GM04503 (cell line): ENCODE measurements around the gene TP53I3.
"Not testable (repeated sequence)": the region's sequence is repeated elsewhere in the genome, so short reads cannot be mapped to it uniquely, and the experiment has no call there.

Experiments
- DNase-seq: peaks from one replicate; pipeline ENCODE4 v3.0.0-alpha.2; 2012; ENCODE audit warnings: low read depth

TP53I3 gene

DNA sequence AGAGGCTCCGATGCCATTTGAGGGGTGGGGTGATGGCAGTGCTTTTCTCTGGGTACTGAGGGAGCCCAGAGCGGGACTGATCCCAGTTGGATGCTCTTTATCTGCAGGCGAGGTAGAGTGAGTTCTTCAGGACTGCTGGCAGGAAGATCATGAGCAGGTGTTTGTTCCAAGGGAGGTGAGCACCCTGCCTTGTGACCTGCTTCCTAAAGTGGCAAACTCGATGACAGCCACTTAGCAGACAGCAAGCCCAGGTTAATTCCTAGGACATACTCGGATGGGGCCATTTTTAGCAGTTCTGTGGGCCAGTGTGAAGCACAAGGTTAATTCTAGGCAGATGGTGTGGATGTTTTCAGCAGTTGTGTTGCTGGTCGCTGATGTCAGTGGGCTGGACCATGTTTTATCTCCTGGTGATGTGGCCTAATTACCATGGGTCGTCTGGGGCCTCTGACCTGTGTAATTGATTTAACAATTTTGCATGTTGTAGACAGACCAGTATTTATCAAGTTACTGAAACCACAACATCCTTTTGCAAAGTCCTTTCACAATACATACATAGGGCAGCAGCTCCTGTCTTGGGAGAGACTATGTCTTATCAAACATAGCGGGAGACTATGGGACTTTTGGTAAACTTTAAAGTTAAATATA lies 30.1 kb downstream of the TP53I3 start:
- DNase-seq, result no peak

DNA sequence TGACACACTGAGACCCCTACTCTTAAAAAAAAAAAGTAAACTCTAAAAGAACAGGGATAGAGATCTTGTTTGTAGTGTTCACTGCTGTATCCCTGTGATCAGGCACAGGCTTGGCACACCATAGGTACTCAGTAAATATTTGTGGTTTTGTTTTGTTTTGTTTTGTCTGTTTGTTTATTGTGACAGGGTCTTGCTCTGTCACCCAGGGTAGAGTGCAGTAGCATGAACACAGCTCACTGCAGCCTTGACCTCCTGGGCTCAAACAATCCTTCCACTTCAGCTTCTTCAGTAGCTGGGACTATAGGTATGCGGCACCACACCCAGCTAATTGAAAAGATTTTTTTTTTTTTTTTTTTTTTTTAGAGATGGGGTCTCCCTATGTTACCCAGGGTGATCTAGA lies 31.7 kb downstream of the TP53I3 start:
- DNase-seq, result no peak

DNA sequence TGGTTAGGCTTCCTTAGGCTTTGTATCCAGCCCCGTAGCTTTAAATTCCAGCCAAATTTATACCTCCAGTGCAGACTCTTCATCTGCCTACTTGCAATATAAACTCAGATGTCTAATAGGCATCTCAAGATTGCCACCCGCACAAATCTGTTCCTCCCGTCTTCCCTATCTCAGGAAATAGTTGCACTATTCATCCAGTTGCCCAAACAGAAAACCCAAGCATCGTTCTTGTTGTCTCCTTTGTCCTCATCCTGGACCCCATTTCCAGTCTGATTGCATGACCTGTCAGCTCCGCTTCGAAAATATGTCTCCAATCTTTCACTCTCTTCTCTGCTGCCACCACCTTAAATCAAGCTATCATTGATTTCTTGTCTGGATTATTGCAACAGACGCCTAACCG lies 32.8 kb downstream of the TP53I3 start:
- no peak for DNase-seq

DNA sequence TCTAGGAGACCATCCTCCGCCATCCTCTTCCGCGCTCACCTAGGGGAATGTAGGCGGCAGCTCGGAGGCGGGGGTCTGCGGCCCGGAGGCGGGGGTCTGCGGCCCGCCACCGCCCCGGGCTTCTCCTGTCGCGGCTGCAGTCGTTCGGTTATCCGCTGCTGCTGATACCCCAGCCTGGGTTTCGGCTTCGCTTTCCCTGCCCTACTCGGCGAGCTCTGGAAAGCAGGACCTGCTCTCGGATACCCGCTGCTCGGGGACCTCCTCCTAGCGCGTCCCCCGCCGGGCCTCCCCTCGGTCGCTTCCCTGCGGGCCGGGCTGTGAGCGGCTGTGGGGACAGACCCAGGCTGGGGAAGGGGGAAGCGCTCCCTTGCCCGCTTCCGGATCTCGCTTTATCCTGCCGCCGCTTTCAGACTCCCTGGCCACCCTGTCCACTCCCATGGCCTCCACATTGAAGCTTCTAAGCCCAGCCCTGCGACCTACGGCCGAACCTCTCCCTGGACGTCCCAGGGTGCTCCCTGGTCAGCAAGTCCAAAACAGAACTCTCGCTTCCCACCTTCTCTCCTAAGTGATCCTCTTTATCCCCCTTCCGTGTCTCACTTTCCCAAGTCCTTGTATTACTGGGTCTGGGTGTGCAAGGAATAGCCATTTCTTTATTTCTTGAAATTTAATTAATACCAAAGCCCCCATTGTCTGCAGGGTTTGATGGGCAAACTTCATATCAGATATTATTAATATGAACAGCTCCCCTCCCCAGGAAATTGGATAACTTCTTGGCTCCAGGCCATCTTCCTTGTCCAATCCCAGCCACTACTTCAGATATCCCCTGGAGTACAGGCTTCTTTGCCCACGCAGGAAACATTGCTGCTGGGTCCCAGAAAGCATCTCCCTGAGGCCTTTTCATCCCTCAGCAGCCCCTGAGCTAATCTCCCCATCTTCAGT lies 34.3 kb downstream of the TP53I3 start:
- DNase-seq, result no peak

DNA sequence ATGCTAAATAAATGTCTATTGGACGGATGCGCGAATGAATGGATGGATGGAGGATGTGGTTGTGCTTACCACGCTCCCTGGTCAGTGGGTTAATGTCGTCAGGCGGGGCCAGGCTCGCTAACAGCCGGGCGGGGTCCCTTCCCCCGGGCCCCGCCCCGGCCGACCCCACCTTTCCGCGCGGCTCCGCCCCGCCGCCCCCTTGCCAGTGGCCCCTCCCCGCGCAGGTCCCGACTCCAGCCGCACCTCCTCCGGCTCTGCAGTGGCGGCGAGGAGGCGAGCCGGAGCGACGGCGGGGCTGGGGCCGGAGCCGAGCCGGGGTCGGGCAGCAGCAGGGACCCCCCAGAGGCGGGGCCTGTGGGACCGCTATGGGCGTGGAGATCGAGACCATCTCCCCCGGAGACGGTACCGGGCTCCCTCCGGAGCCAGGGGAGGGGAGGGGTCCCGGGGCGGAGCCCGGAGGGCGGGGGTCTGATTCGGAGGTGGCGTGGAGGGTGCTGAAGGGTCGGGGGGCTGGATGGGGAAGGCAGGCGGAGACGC lies 35.1 kb downstream of the TP53I3 start, which contains the start of gene FKBP1B:
Gene FKBP1B, plus strand, starts transcription at position 257 of the 537 bp plus-strand sequence. Its CDS starts 109 bp downstream, at position 366.
- no peak for DNase-seq

DNA sequence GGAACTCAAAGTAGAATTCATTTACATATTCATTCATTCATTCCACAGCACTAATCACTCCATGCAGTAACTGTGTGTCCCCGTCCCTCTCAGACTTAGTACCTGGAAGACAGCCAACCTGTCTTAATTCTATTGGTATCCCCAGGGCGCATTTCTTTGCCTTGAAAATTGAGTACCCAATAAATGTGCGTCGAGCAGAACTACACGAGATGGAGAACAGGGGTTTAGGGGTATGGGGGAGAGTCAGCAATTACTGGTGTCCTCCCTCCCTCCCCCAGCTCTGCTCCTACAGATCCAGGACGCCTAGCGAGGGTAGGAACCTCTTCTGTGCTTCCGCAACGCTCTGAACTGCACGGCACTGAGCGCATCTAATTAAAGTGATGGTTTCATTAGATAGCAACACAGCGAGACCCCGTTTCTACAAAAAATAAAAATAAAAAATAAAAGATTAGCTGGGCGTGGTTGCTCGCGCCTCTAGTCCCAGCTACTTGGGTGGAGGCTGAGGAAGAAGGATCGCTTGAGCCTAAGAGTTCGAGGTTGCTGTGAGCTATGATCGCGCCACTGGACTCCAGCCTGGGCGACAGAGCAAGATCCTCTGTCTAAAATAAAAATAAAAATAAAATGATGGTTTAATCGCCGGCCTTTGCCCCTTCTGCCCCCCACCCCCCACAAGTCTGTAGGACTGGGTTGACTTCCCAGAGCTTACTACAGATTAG lies 35.7 kb downstream of the TP53I3 start:
- DNase-seq, result no peak

DNA sequence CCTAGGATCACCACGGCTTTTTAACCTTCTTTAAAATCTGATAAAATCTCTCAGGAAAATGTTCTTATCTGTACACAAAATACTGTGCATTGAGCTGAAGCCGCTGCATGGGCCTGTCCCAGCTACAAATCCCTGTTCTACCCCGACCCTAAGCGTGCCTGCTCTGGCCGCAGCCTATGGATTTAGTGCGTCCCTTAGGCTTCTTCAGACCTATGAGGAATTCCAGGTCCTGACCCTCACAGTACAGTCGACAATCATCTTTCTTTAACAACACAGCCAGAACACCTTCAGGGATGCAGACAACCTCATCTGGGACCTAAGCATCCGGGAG lies 37.0 kb downstream of the TP53I3 start:
- no peak for DNase-seq

DNA sequence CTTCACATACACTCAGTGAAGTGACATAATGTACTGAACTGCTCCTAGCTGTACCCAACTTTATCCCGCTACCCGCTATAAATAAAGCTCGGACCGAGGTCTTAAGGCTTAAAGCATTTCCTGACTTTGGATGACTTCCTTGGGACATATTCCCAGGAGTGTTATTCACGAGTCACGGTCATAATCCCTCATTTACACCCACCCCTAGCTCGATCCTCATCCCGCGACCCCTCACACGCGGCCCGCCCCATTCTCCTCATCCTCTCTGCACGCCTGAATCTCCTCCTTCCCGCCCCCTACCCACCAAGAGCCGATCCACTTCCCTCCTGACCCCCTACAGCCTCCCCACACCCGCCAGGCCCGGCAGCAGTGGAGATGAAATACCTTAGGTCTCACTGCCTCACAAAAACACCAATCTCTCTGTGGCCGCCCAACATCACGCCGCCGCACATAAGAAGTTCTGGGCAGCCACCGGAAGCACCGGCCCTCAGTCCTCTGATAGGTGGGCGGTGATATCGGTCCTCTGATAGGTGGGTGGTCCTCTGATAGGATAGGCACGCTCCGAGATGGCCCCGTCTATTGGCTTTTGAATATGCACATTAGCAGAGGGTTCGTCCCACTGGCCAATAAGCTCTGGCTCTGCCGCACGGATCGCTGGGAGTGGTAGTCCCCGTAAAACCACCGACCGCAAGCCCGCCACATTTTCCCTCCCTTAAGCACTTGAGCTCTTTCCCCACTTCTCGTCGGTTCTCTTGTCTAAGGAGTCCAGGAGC lies 37.5 kb downstream of the TP53I3 start, which contains the start of gene WDCP:
Gene WDCP, minus strand, starts transcription at position 462 of the 773 bp plus-strand sequence. CDS start 7,897 bp downstream, outside the sequence.
- DNase-seq, result peak; percentile 94

DNA sequence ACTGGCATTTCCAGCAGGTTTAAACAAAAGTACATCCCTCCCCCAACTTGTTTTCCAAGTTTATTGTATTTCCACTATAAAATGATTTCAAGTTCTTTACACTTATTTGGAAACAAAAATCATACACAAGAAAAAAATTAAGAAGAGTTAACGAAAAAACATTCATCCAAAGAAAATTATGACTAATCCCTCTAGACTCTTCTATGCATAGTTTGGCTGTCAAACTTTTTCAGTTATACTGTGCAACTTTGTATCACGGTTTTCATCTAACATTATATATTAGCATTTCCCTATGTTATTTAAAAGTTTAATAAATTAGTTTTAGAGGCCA lies 38.1 kb downstream of the TP53I3 start:
- no peak for DNase-seq

DNA sequence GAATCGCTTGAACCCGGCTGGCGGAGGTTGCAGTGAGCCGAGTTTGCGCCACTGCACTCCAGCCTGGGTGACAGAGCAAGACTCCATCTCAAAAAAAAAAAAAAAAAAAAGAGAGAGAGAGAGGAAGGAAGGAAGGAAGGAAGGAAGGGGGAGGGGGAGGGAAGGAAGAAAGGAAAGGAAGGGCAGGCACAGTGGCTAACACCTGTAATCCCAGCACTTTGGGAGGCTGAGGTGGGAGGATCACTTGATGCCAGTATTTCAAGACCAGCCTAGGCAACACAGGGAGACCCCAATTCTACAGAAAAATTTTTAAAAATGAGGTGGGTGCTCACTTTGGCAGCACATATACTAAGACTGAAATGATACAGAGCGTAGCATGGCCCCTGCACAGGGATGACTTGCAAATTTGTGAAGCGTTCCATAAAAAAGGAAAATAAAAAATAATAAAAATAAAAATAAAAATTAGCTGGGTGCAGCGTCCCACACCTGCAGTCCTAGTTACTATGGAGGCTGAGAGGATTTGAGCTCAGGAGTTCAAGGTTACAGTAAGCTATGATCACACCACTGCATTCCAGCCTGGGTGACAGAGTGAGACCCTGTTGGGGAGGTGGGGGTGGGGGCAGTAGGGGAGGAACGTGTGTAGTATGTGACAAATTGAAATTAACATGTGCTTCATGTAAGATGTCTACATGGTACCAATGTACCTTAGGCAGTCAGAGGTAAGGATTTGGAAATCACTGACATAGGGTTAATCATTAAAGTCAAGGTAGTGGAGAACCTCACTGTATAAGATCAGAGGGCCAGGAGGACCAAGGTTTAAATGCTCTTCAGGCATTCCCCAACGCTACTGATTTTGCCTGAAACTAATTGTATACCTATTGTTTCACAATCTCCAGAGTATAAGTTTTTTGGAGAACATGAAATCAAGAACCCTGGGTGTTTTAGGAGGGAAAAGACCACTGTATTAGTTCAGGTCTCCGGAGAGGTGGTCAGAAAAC lies 38.8 kb downstream of the TP53I3 start:
- DNase-seq, result no peak

DNA sequence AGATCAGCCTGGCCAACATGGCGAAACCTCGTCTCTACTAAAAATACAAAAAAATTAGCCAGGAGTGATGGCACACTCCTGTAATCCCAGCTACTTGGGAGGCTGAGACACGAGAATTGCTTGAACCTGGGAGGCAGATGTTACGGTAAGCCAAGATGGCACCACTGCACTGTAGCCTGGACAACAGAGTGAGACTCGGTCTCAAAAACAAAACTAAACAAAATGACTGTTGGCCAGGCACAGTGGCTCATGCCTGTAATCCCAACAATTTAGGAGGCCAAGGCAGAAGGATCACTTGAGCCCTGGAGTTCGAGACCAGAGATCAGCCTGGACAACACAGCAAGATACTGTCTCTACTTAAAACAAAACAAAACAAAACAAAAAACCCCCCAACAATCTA lies 41.5 kb downstream of the TP53I3 start:
- not testable (repeated sequence) for DNase-seq

DNA sequence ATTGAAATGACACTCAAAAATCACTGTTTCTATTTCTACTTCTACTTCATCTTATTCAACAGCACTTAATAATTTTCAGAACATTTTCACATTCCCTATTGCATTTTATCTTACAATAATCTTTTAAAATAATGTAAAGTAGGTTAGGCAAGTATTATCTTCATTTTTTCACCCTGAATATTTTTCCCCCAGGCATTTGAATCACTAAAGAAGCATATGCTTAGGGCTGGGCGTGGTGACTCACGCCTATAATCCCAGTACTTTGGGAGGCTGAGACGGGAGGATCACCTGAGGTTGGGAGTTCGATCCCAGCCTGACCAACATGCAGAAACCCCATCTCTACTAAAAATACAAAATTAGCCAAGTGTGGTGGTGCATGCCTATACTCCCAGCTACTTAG lies 44.1 kb downstream of the TP53I3 start:
- DNase-seq, result no peak

DNA sequence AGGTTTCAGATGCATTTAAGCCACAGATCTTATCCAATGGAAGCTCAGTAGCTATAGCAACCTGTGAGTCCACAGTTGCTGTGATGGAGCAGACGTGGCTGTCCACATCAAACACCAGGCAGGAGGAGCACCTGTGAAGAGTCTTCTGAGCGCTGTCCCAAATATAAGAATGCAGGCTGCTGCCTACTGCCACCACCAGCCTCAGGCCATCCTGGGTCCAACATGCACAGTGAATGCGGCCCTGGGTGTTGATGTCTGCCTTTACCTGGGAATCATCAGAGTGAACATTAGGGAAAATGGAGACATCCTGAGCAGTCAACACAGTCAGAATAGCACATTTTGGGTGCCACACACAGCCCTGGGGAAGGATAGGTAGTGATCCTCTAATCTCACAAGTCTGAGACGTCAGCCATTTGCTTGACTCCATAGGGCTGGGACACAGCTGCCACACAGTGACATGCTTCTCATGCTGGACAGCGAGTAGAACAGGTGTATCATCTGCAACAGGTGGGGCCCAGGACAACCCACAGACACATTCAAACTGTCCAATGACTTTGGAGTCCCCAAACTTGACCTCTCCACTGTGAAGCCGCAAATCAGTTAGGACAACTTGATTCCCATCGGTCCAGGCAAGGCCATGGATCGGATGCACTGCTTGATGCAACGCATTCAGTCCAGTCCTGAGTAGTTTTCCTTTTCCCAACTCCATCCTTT lies 45.7 kb downstream of the TP53I3 start:
- DNase-seq, result no peak
